Uterus (tissue), 2 donors: ENCODE results near the gene HS6ST3.

Source experiments
- CTCF ChIP-seq, 4 experiments: fragments of 200-600 bp in 2 of 4; fragments of 450-650 bp in 2 of 4; sonication (generic) in 2 of 4; IDR thresholded peaks; one replicate each; pipeline ENCODE4 v1.5.1; 2016 to 2019; ENCODE audit warnings: antibody characterized with exemption in 4 of 4, mild to moderate bottlenecking in 2 of 4, moderate library complexity in 1 of 4
- POLR2A ChIP-seq, 2 donors: fragments of 450-650 bp; IDR thresholded peaks; one replicate each; pipeline ENCODE4 v1.6.1; 2016; ENCODE audit warnings: antibody characterized with exemption in 2 of 2, mild to moderate bottlenecking in 1 of 2, moderate library complexity in 1 of 2

GRCh38 chr13:96373597-96373996, 283.7 kb downstream of the HS6ST3 start:
- TF ChIP-seq CTCF (IDR thresholded peaks at IDR 0.05), result no peak
- no peak for TF ChIP-seq POLR2A (IDR thresholded peaks at IDR 0.05)
